HepG2 (cell line): ENCODE data around the gene RPLP2. TPM values are rescaled to one million over a fixed set of nuclear protein-coding genes. Genes with fewer than 3 reads are reported as not detected.

Source experiments
- ARNT2 ChIP-seq: sonication (generic); formaldehyde crosslinking; IDR thresholded peaks from 2 replicates; pipeline ENCODE4 v1.8.0; 2022; ENCODE audit warnings: mild to moderate bottlenecking, low read depth, missing genetic modification reagents, moderate library complexity
- BHLHE40 ChIP-seq: IDR thresholded peaks from 2 replicates; pipeline ENCODE4 v1.6.1; 2011; ENCODE audit warnings: low read length, improper control_type of control experiment
- CBFB ChIP-seq: sonication (generic); formaldehyde crosslinking; IDR thresholded peaks from 2 replicates; pipeline ENCODE4 v1.4.0; 2020; ENCODE audit warnings: missing genetic modification reagents
- DMAP1 ChIP-seq: IDR thresholded peaks from 2 replicates; pipeline ENCODE4 v1.6.1; 2016
- GATAD1 ChIP-seq: IDR thresholded peaks from 2 replicates; pipeline ENCODE4 v1.6.1; 2016; ENCODE audit warnings: missing genetic modification reagents, missing compliant biosample characterization
- HDAC1 ChIP-seq: sonication (generic); formaldehyde crosslinking; IDR thresholded peaks from 2 replicates; pipeline ENCODE4 v1.5.1; 2020; ENCODE audit warnings: mild to moderate bottlenecking, missing genetic modification reagents
- ZNF615 ChIP-seq: sonication (generic); formaldehyde crosslinking; IDR thresholded peaks from 2 replicates; pipeline ENCODE4 v1.5.0; 2020; ENCODE audit warnings: mild to moderate bottlenecking, missing genetic modification reagents, borderline replicate concordance
- ZNF678 ChIP-seq: sonication (generic); formaldehyde crosslinking; IDR thresholded peaks from 2 replicates; pipeline ENCODE4 v1.4.0; 2020; ENCODE audit warnings: mild to moderate bottlenecking, missing genetic modification reagents
- polyA plus RNA-seq, 8 experiments: library from polyadenylated mRNA; depleted of rRNA in 3 of 8; stranded (reverse) in 7 of 8; unstranded in 1 of 8; fragments of >200 nt; fragmentation: Illumina TruSeq in 4 of 8; extraction: Trizol in 4 of 8; gene quantifications; 2 replicates each; pipeline versions ENCODE4 v1.2.1 to v1.2.3, GENCODE V29; 2011 to 2016; ENCODE audit warnings: low read depth in 4 of 8, missing spikeins in 1 of 8, mixed read lengths in 1 of 8; ENCODE audit not compliant: insufficient read depth in 1 of 8
- total RNA-seq, 5 experiments: library from RNA; depleted of rRNA; stranded (reverse); fragments of >200 nt; fragmentation: Illumina TruSeq; extraction: Trizol; gene quantifications; 2 replicates each; pipeline ENCODE4 v1.2.3, GENCODE V29; 2016; ENCODE audit warnings: low read depth in 1 of 5
- TF ChIP-seq, protein P1 (sequence below): sonication (generic); formaldehyde crosslinking; IDR thresholded peaks from 2 replicates; pipeline ENCODE4 v1.5.1; 2020; ENCODE audit warnings: missing genetic modification reagents, mild to moderate bottlenecking, borderline replicate concordance
- TF ChIP-seq, protein P2 (sequence below): IDR thresholded peaks from 2 replicates; pipeline ENCODE4 v1.6.1; 2012; ENCODE audit warnings: inconsistent platforms
- TF ChIP-seq, protein P3 (sequence below): sonication (generic); formaldehyde crosslinking; IDR thresholded peaks from 2 replicates; pipeline ENCODE4 v1.4.0; 2020; ENCODE audit warnings: low read depth, mild to moderate bottlenecking, missing genetic modification reagents
- TF ChIP-seq, protein P4 (sequence below): IDR thresholded peaks from 2 replicates; pipeline ENCODE4 v1.6.1; 2016
- TF ChIP-seq, protein P5 (sequence below): sonication (generic); formaldehyde crosslinking; IDR thresholded peaks from 2 replicates; pipeline ENCODE4 v1.8.0; 2022; ENCODE audit warnings: missing genetic modification reagents, mild to moderate bottlenecking, moderate library complexity, borderline replicate concordance
- TF ChIP-seq, protein P6 (sequence below): sonication (generic); formaldehyde crosslinking; IDR thresholded peaks from 2 replicates; pipeline ENCODE4 v1.4.0; 2020; ENCODE audit warnings: missing genetic modification reagents, borderline replicate concordance

The RPLP2 gene
- total and polyA plus RNA-seq, 2 of the 13 experiments (the other 11 are each of a cell fraction or from before 2014, with no cell fraction given): 978 to 2,106 TPM

DNA sequence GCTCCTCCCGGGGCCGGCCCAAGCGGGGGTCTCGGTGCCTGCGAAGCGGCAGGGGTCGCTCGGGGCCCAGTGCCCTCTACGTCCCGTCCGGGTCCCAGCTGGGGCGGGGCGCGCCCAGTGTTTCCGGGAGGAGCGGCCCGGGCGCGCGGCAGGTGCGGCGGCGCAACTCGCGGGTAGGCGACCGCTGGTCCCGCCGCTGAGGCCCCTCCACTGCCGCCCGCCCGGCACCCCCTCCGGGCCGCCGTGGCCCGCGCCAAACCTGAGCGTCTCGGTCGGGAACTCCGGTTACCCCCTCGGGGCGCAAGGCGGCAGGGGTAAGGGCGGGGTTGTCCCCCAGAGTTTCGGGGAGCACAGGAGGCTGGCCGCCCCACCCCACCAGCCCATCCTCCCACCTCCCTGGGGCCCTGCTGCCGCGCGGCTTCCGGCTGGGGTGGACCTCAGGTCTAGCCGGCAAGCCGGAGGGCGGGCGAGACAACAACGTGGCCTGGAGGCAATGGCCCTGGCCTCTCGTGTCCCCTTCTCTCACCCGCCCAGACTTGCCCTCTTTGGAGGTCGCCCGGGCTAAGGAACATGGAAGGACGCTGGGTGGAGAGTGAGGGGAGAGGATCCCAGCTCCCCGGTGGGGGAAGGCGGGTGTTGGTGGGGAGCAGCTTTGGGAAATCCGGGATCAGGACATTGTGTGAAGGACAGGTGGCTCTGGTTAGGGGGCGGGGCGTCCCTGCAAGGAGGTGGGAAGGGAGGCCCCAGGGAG, 17.6 kb downstream of the RPLP2 start (continued):
- peak; percentile 90 for TF ChIP-seq DMAP1 (CRISPR knock-in tag)
- peak; percentile 85 for TF ChIP-seq HDAC1
- no peak for TF ChIP-seq BHLHE40
- TF ChIP-seq, protein P1, sequence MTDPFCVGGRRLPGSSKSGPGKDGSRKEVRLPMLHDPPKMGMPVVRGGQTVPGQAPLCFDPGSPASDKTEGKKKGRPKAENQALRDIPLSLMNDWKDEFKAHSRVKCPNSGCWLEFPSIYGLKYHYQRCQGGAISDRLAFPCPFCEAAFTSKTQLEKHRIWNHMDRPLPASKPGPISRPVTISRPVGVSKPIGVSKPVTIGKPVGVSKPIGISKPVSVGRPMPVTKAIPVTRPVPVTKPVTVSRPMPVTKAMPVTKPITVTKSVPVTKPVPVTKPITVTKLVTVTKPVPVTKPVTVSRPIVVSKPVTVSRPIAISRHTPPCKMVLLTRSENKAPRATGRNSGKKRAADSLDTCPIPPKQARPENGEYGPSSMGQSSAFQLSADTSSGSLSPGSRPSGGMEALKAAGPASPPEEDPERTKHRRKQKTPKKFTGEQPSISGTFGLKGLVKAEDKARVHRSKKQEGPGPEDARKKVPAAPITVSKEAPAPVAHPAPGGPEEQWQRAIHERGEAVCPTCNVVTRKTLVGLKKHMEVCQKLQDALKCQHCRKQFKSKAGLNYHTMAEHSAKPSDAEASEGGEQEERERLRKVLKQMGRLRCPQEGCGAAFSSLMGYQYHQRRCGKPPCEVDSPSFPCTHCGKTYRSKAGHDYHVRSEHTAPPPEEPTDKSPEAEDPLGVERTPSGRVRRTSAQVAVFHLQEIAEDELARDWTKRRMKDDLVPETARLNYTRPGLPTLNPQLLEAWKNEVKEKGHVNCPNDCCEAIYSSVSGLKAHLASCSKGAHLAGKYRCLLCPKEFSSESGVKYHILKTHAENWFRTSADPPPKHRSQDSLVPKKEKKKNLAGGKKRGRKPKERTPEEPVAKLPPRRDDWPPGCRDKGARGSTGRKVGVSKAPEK (CRISPR knock-in tag): no peak
- no peak for TF ChIP-seq CBFB (CRISPR knock-in tag)
- peak; percentile 75 for TF ChIP-seq ARNT2 (CRISPR knock-in tag)
- 0 out of 2 replicates have a peak, but pooled peaks have one; percentile 16 for TF ChIP-seq ZNF678
- peak; percentile 68; the same call in 1 of the 2 replicates for TF ChIP-seq GATAD1
- TF ChIP-seq ZNF615 (CRISPR knock-in tag): no peak
- TF ChIP-seq, protein P2, sequence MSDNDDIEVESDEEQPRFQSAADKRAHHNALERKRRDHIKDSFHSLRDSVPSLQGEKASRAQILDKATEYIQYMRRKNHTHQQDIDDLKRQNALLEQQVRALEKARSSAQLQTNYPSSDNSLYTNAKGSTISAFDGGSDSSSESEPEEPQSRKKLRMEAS: peak; percentile 86
- TF ChIP-seq, protein P3, sequence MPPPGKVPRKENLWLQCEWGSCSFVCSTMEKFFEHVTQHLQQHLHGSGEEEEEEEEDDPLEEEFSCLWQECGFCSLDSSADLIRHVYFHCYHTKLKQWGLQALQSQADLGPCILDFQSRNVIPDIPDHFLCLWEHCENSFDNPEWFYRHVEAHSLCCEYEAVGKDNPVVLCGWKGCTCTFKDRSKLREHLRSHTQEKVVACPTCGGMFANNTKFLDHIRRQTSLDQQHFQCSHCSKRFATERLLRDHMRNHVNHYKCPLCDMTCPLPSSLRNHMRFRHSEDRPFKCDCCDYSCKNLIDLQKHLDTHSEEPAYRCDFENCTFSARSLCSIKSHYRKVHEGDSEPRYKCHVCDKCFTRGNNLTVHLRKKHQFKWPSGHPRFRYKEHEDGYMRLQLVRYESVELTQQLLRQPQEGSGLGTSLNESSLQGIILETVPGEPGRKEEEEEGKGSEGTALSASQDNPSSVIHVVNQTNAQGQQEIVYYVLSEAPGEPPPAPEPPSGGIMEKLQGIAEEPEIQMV (CRISPR knock-in tag): 0 out of 2 replicates have a peak, but pooled peaks have one; percentile 23
- TF ChIP-seq, protein P4, sequence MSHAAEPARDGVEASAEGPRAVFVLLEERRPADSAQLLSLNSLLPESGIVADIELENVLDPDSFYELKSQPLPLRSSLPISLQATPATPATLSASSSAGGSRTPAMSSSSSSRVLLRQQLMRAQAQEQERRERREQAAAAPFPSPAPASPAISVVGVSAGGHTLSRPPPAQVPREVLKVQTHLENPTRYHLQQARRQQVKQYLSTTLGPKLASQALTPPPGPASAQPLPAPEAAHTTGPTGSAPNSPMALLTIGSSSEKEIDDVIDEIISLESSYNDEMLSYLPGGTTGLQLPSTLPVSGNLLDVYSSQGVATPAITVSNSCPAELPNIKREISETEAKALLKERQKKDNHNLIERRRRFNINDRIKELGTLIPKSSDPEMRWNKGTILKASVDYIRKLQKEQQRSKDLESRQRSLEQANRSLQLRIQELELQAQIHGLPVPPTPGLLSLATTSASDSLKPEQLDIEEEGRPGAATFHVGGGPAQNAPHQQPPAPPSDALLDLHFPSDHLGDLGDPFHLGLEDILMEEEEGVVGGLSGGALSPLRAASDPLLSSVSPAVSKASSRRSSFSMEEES (CRISPR knock-in tag): 0 out of 2 replicates have a peak, but pooled peaks have one; percentile 26
- TF ChIP-seq, protein P5, sequence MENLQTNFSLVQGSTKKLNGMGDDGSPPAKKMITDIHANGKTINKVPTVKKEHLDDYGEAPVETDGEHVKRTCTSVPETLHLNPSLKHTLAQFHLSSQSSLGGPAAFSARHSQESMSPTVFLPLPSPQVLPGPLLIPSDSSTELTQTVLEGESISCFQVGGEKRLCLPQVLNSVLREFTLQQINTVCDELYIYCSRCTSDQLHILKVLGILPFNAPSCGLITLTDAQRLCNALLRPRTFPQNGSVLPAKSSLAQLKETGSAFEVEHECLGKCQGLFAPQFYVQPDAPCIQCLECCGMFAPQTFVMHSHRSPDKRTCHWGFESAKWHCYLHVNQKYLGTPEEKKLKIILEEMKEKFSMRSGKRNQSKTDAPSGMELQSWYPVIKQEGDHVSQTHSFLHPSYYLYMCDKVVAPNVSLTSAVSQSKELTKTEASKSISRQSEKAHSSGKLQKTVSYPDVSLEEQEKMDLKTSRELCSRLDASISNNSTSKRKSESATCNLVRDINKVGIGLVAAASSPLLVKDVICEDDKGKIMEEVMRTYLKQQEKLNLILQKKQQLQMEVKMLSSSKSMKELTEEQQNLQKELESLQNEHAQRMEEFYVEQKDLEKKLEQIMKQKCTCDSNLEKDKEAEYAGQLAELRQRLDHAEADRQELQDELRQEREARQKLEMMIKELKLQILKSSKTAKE (CRISPR knock-in tag): peak; percentile 54; the same call in 1 of the 2 replicates
- TF ChIP-seq, protein P6, sequence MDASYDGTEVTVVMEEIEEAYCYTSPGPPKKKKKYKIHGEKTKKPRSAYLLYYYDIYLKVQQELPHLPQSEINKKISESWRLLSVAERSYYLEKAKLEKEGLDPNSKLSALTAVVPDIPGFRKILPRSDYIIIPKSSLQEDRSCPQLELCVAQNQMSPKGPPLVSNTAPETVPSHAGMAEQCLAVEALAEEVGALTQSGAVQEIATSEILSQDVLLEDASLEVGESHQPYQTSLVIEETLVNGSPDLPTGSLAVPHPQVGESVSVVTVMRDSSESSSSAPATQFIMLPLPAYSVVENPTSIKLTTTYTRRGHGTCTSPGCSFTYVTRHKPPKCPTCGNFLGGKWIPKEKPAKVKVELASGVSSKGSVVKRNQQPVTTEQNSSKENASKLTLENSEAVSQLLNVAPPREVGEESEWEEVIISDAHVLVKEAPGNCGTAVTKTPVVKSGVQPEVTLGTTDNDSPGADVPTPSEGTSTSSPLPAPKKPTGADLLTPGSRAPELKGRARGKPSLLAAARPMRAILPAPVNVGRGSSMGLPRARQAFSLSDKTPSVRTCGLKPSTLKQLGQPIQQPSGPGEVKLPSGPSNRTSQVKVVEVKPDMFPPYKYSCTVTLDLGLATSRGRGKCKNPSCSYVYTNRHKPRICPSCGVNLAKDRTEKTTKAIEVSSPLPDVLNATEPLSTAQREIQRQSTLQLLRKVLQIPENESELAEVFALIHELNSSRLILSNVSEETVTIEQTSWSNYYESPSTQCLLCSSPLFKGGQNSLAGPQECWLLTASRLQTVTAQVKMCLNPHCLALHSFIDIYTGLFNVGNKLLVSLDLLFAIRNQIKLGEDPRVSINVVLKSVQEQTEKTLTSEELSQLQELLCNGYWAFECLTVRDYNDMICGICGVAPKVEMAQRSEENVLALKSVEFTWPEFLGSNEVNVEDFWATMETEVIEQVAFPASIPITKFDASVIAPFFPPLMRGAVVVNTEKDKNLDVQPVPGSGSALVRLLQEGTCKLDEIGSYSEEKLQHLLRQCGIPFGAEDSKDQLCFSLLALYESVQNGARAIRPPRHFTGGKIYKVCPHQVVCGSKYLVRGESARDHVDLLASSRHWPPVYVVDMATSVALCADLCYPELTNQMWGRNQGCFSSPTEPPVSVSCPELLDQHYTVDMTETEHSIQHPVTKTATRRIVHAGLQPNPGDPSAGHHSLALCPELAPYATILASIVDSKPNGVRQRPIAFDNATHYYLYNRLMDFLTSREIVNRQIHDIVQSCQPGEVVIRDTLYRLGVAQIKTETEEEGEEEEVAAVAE: peak; percentile 65; the same call in 1 of the 2 replicates
